ENCODE measurements around the gene CMKLR1.

The CMKLR1 gene

GRCh38 chr12:108379823-108380222 lies 40.7 kb upstream of the CMKLR1 start:
- no peak for TF ChIP-seq CTCF (conservative IDR thresholded peaks at IDR 0.05; ENCODE audit: low read depth)
- no peak for DNase-seq (ENCODE audit: low spot score)
- CTCF ChIA-PET, result interaction anchor here (0.5 kb wide), 1 partner anchor 9 kb away, joined by 3 read pairs; no protein-coding TSS in a partner anchor
- no peak overlapping the region for H3K27ac ChIP-seq
- POLR2A ChIA-PET (ENCODE audit: low non-redundant PET), result no interaction called here

GRCh38 chr12:108378926-108379325 lies 39.8 kb upstream of the CMKLR1 start:
- DNase-seq (ENCODE audit: low spot score), result no peak
- no peak for TF ChIP-seq CTCF (conservative IDR thresholded peaks at IDR 0.05; ENCODE audit: low read depth)
- ChIA-PET CTCF (interaction anchor here (0.6 kb wide), 1 partner anchor 315 kb away, joined by 3 read pairs; no protein-coding TSS in a partner anchor), POLR2A (ENCODE audit: low non-redundant PET) (no interaction called here)
- no peak overlapping the region for H3K27ac ChIP-seq

DNA sequence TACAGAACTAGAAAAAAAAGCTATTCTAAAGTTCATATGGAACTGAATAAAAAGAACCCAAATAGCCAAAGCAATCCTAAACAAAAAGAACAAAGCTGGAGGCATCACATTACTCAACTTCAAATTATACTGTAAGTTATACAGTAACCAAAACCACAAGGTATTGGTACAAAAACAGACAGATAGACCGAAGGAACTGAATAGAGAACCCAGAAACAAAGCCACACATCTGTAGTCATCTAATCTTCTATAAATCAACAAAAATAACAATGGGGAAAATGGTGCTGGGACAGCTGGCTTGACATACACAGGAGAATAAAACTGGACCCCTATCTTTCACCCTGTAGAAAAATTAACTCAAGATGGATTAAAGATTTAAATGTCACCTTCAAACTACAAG lies 38.1 kb upstream of the CMKLR1 start:
- CTCF ChIA-PET, result no interaction called here
- H3K27ac ChIP-seq, result no peak overlapping the region
- POLR2A ChIA-PET (ENCODE audit: low non-redundant PET), result no interaction called here
- DNase-seq (ENCODE audit: low spot score), result no peak
- no peak for TF ChIP-seq CTCF (conservative IDR thresholded peaks at IDR 0.05; ENCODE audit: low read depth)

DNA sequence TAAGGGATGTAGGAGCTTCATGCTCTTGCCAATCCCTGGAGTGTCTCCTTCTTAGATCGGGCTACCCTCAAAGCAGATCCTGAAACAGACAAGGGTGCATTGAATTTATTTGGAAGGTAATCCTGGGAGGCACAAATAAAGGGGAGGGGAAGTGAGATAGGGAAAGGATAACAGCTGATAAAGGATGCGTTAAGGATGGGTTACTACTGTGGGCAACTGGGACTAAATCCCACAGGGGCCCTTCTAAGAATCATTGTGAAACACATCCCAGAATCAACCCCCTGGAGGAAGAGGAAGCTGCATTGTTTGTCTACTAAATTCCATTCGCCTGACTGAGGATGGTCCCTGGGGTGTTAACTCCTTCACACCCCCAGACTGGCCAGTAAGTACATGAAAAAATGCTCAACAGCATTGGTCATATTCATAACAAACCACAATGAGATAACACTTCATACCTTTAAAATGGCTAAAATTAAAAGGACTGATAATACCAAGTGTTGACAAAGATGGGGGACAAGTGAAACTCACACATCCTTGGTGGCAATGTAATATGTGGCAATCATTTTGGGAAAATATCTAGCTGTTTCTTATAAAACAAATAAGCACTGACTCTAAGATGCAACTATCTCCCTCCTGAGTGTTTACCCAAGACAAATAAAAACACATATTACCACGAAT lies 37.0 kb upstream of the CMKLR1 start:
- CTCF ChIA-PET, result no interaction called here
- H3K27ac ChIP-seq, result no peak overlapping the region
- POLR2A ChIA-PET (ENCODE audit: low non-redundant PET), result no interaction called here
- no peak for TF ChIP-seq CTCF (conservative IDR thresholded peaks at IDR 0.05; ENCODE audit: low read depth)
- peak; percentile 24 for DNase-seq (ENCODE audit: low spot score)

DNA sequence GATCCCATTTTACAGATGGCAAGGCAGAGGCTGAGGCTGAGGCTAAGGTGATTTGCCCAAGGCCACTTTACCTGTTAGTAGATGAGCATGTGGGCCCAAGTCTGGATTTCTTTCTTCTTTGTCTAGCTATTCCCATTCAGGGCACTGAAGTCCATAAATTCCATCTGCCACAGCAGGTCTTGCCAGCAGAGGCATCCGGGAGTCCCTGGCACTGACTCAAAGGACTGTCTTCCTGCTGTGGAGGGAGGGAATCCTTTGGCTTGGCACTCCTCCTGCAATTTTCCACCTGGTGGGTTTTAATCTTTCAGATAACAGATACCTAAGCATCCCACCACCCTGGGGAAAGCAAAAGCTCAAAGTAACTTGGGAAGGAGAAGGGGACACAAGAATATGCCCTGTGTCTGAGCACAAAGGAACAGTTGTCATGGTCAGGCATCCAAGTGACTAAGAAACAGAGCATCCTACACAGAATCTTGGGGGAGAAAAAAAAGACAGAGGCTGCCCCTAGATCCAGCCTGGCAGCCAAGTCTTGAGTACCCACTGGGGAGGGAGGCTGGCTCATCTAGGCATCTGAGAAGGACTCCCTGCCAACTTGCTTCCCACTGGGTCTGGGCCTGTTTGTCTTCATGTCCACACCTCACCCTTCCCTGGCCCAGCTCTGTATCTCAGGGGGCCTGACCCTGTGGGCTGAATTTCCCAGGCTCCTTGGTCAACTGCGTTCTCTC lies 35.6 kb upstream of the CMKLR1 start:
- H3K27ac ChIP-seq, result no peak overlapping the region
- no peak for DNase-seq (ENCODE audit: low spot score)
- ChIA-PET CTCF (no interaction called here), POLR2A (ENCODE audit: low non-redundant PET) (no interaction called here)
- no peak for TF ChIP-seq CTCF (conservative IDR thresholded peaks at IDR 0.05; ENCODE audit: low read depth)

GRCh38 chr12:108373111-108373510 lies 34.0 kb upstream of the CMKLR1 start:
- CTCF ChIA-PET, result interaction anchor here (1.0 kb wide), 1 partner anchor 488 kb away, joined by 3 read pairs; no protein-coding TSS in a partner anchor
- no peak for TF ChIP-seq CTCF (conservative IDR thresholded peaks at IDR 0.05; ENCODE audit: low read depth)

More at GRCh38 chr12:108373111-108373510, 34.0 kb upstream of the CMKLR1 start:
- no peak for DNase-seq (ENCODE audit: low spot score)
- POLR2A ChIA-PET (ENCODE audit: low non-redundant PET), result no interaction called here
- H3K27ac ChIP-seq, result no peak overlapping the region
